Measurements from ENCODE around the gene NXPE3.

The NXPE3 gene

GRCh38 chr3:101779047-101779821 is at the start of gene NXPE3:
Gene NXPE3 (plus strand): TSS chr3:101779211. CDS start chr3:101785597, 6,386 bp downstream.
- Histone ChIP-seq H3K4me3 (ENCODE audit: low read length, poor library complexity, severe bottlenecking) (peak within 1 kb of the TSS; percentile 81), H4K20me1 (ENCODE audit: insufficient read depth, low read length, poor library complexity, severe bottlenecking) (peaks cover 5% of the 10 kb centered on the region), H3K27me3 (ENCODE audit: insufficient read depth, low read length, poor library complexity, severe bottlenecking) (no peaks in the 10 kb centered on the region), H3F3A (ENCODE audit: low read depth) (no peaks in the 10 kb centered on the region), H3K79me2 (ENCODE audit: insufficient read depth, low read length) (peaks cover 21% of the 10 kb centered on the region; the same call in 1 of the 2 replicates), H3K4me1 (ENCODE audit: insufficient read depth, low read length, poor library complexity, severe bottlenecking) (peaks cover 42% of the 10 kb centered on the region), H3K4me2 (ENCODE audit: low read depth, low read length, poor library complexity, severe bottlenecking) (peak within 1 kb of the TSS; percentile 83), H3K9me3 (ENCODE audit: insufficient read depth, low read depth, low read length) (no peaks in the 10 kb centered on the region), H3K9me2 (replicated peaks; ENCODE audit: low read depth, low read length) (no peaks in the 10 kb centered on the region), H2AFZ (ENCODE audit: low read length) (peak within 1 kb of the TSS; percentile 98), H3K36me3 (ENCODE audit: insufficient read depth, low read length) (no peaks in the 10 kb centered on the region; the same call in 1 of the 2 replicates), H3K9ac (ENCODE audit: low read depth, low read length, poor library complexity, severe bottlenecking) (peak within 1 kb of the TSS; percentile 72)
- TF ChIP-seq CTCF (conservative IDR thresholded peaks at IDR 0.05; ENCODE audit: low read length), result no peak
- no peak for TF ChIP-seq EZH2phosphoT487 (IDR thresholded peaks at IDR 0.05; ENCODE audit: borderline replicate concordance)

- peaks cover 13% of the 10 kb centered on the region for H4K20me1 ChIP-seq (ENCODE audit: insufficient read depth, low read length, poor library complexity, severe bottlenecking)
- no peaks in the 10 kb centered on the region for H3F3A ChIP-seq (ENCODE audit: low read depth)
- no peaks in the 10 kb centered on the region for H3K9me2 ChIP-seq (replicated peaks; ENCODE audit: low read depth, low read length)
- no peak overlapping the region for H3K4me2 ChIP-seq (ENCODE audit: low read depth, low read length, poor library complexity, severe bottlenecking)
- peaks cover 28% of the 10 kb centered on the region for H3K4me1 ChIP-seq (ENCODE audit: insufficient read depth, low read length, poor library complexity, severe bottlenecking)
- H3K4me3 ChIP-seq (ENCODE audit: low read length, poor library complexity, severe bottlenecking), result no peak overlapping the region
- no peak overlapping the region for H2AFZ ChIP-seq (ENCODE audit: low read length)
- H3K36me3 ChIP-seq (ENCODE audit: insufficient read depth, low read length), result peaks cover 53% of the 10 kb centered on the region
- no peak overlapping the region for H3K9ac ChIP-seq (ENCODE audit: low read depth, low read length, poor library complexity, severe bottlenecking)
- no peaks in the 10 kb centered on the region for H3K9me3 ChIP-seq (ENCODE audit: insufficient read depth, low read depth, low read length)
- no peak for TF ChIP-seq EZH2phosphoT487 (IDR thresholded peaks at IDR 0.05; ENCODE audit: borderline replicate concordance)
- no peak for TF ChIP-seq CTCF (conservative IDR thresholded peaks at IDR 0.05; ENCODE audit: low read length)
- H3K27me3 ChIP-seq (ENCODE audit: insufficient read depth, low read length, poor library complexity, severe bottlenecking), result no peaks in the 10 kb centered on the region
- H3K79me2 ChIP-seq (ENCODE audit: insufficient read depth, low read length), result peaks cover 49% of the 10 kb centered on the region
Measured at GRCh38 chr3:101729586-101729985, 49.4 kb upstream of the NXPE3 start.

- peaks cover 66% of the 10 kb centered on the region for H3K36me3 ChIP-seq (ENCODE audit: insufficient read depth, low read length)
- no peaks in the 10 kb centered on the region for H3F3A ChIP-seq (ENCODE audit: low read depth)
Measured at GRCh38 chr3:101730839-101731238, 48.2 kb upstream of the NXPE3 start.

More at GRCh38 chr3:101730839-101731238, 48.2 kb upstream of the NXPE3 start:
- no peak for TF ChIP-seq CTCF (conservative IDR thresholded peaks at IDR 0.05; ENCODE audit: low read length)
- TF ChIP-seq EZH2phosphoT487 (IDR thresholded peaks at IDR 0.05; ENCODE audit: borderline replicate concordance), result no peak
- no peak overlapping the region for H3K9ac ChIP-seq (ENCODE audit: low read depth, low read length, poor library complexity, severe bottlenecking)
- H3K9me2 ChIP-seq (replicated peaks; ENCODE audit: low read depth, low read length), result no peaks in the 10 kb centered on the region
- peaks cover 13% of the 10 kb centered on the region for H4K20me1 ChIP-seq (ENCODE audit: insufficient read depth, low read length, poor library complexity, severe bottlenecking)
- no peak overlapping the region for H3K4me2 ChIP-seq (ENCODE audit: low read depth, low read length, poor library complexity, severe bottlenecking)
- H3K4me1 ChIP-seq (ENCODE audit: insufficient read depth, low read length, poor library complexity, severe bottlenecking), result peaks cover 26% of the 10 kb centered on the region
- H3K79me2 ChIP-seq (ENCODE audit: insufficient read depth, low read length), result peaks cover 47% of the 10 kb centered on the region
- no peak overlapping the region for H3K4me3 ChIP-seq (ENCODE audit: low read length, poor library complexity, severe bottlenecking)
- H3K27me3 ChIP-seq (ENCODE audit: insufficient read depth, low read length, poor library complexity, severe bottlenecking), result no peaks in the 10 kb centered on the region
- H2AFZ ChIP-seq (ENCODE audit: low read length), result no peak overlapping the region
- H3K9me3 ChIP-seq (ENCODE audit: insufficient read depth, low read depth, low read length), result no peaks in the 10 kb centered on the region

Data from Loucy (cell line).